Fibroblast of lung (primary cell): Measurements from ENCODE around the gene HMGB3. TPM values are rescaled to one million over a fixed set of nuclear protein-coding genes. Genes with fewer than 3 reads are reported as not detected.

Source experiments
- DNase-seq, 2 donors: peaks; one replicate each; pipeline versions ENCODE4 v3.0.0 to v3.0.0-alpha.2; 2010; ENCODE audit warnings: low read depth in 2 of 2
- H2AFZ ChIP-seq: 2 replicates; pipeline ENCODE4 v1.5.1; 2012; ENCODE audit warnings: low read length, control low read depth, inconsistent platforms
- H3K27ac ChIP-seq: 2 replicates; pipeline ENCODE4 v1.5.1; 2011; ENCODE audit warnings: low read length, control low read depth; ENCODE audit not compliant: insufficient read depth
- H3K27me3 ChIP-seq: 2 replicates; pipeline ENCODE4 v1.5.1; 2011; ENCODE audit warnings: mild to moderate bottlenecking, low read length; ENCODE audit not compliant: control insufficient read depth, insufficient read depth
- H3K36me3 ChIP-seq: 2 replicates; pipeline ENCODE4 v1.5.1; 2011; ENCODE audit warnings: low read length; ENCODE audit not compliant: control insufficient read depth, insufficient read depth
- H3K4me1 ChIP-seq: 2 replicates; pipeline ENCODE4 v1.5.1; 2011; ENCODE audit warnings: low read length; ENCODE audit not compliant: control insufficient read depth, insufficient read depth; ENCODE audit errors: extremely low read depth
- H3K4me2 ChIP-seq: 2 replicates; pipeline ENCODE4 v1.5.1; 2011; ENCODE audit warnings: low read length, control low read depth; ENCODE audit not compliant: insufficient read depth; ENCODE audit errors: extremely low read depth
- H3K4me3 ChIP-seq, 4 experiments: fragments of 200-600 bp in 1 of 4; sonication (generic) in 1 of 4; replicated peaks in 1 of 4; 2 replicates each; pipeline ENCODE4 v1.5.1; 2011 to 2016; ENCODE audit warnings: low read length in 4 of 4, low read depth in 3 of 4, mild to moderate bottlenecking in 3 of 4, control low read depth in 2 of 4, inconsistent platforms in 1 of 4, mixed read lengths in 1 of 4; ENCODE audit not compliant: insufficient read depth in 1 of 4; ENCODE audit errors: control extremely low read depth in 1 of 4
- H3K79me2 ChIP-seq: 2 replicates; pipeline ENCODE4 v1.5.1; 2012; ENCODE audit warnings: mild to moderate bottlenecking, low read length, inconsistent platforms; ENCODE audit not compliant: control insufficient read depth, insufficient read depth
- H3K9ac ChIP-seq: 2 replicates; pipeline ENCODE4 v1.5.1; 2011; ENCODE audit warnings: mild to moderate bottlenecking, low read length, control low read depth; ENCODE audit not compliant: insufficient read depth
- H3K9me3 ChIP-seq: 2 replicates; pipeline ENCODE4 v1.5.1; 2012; ENCODE audit warnings: low read depth, low read length; ENCODE audit not compliant: control insufficient read depth, insufficient read depth
- H4K20me1 ChIP-seq: 2 replicates; pipeline ENCODE4 v1.5.1; 2011; ENCODE audit warnings: low read length; ENCODE audit not compliant: control insufficient read depth, insufficient read depth; ENCODE audit errors: extremely low read depth
- CTCF ChIP-seq, 2 donors: IDR thresholded peaks in 1 of 2; conservative IDR thresholded peaks in 1 of 2; 1 replicate in 1 of 2; 2 replicates in 1 of 2; pipeline ENCODE4 v1.5.1; 2011 to 2012; ENCODE audit warnings: low read length in 2 of 2, control low read depth in 1 of 2, inconsistent platforms in 1 of 2, low read depth in 1 of 2, mild to moderate bottlenecking in 1 of 2
- EZH2 ChIP-seq: IDR thresholded peaks from 2 replicates; pipeline ENCODE4 v1.5.1; 2012; ENCODE audit warnings: low read length, control low read depth, mild to moderate bottlenecking; ENCODE audit errors: missing control alignments
- polyA plus RNA-seq, 2 donors: library from polyadenylated mRNA; depleted of rRNA in 1 of 2; stranded (reverse) in 1 of 2; unstranded in 1 of 2; fragments of >200 nt; gene quantifications; 2 replicates each; pipeline ENCODE4 v1.2.1, GENCODE V29; 2011 to 2012; ENCODE audit warnings: missing spikeins in 1 of 2
- total RNA-seq: library from RNA; depleted of rRNA; stranded (reverse); fragments of >200 nt; gene quantifications from 2 replicates; pipeline ENCODE4 v1.2.1, GENCODE V29; 2014

The HMGB3 gene
- total and polyA plus RNA-seq, 2 donors (not counting 1 experiment from before 2014, with no cell fraction given): 8.8 to 14.5 TPM

GRCh38 chrX:150989420-150989819, 6.3 kb downstream of the HMGB3 start:
- Histone ChIP-seq H3K4me2 (no peak overlapping the region), H3K27ac (no peak overlapping the region), H3K27me3 (no peaks in the 10 kb centered on the region), H3K4me1 (no peaks in the 10 kb centered on the region), H3K9me3 (no peaks in the 10 kb centered on the region), H4K20me1 (no peaks in the 10 kb centered on the region), H3K36me3 (no peaks in the 10 kb centered on the region), H3K4me3 (no peak overlapping the region), H3K79me2 (peaks cover 8% of the 10 kb centered on the region), H2AFZ (no peak overlapping the region), H3K9ac (no peak overlapping the region)
- no peak for DNase-seq
- no peak for TF ChIP-seq EZH2
- TF ChIP-seq CTCF (conservative IDR thresholded peaks at IDR 0.05 in 1 of 2, IDR thresholded peaks at IDR 0.05 in 1 of 2; ENCODE audit: low read depth in 1 of 2, low read length in 2 of 2): no peak

- no peak overlapping the region for H3K4me2 ChIP-seq
- no peak for TF ChIP-seq CTCF (conservative IDR thresholded peaks at IDR 0.05 in 1 of 2, IDR thresholded peaks at IDR 0.05 in 1 of 2; ENCODE audit: low read depth in 1 of 2, low read length in 2 of 2)
- H3K27me3 ChIP-seq: no peaks in the 10 kb centered on the region
- H3K4me3 ChIP-seq: no peak overlapping the region
- no peak overlapping the region for H3K27ac ChIP-seq
- no peaks in the 10 kb centered on the region for H3K9me3 ChIP-seq
- no peaks in the 10 kb centered on the region for H3K36me3 ChIP-seq
- no peak overlapping the region for H2AFZ ChIP-seq
- no peaks in the 10 kb centered on the region for H4K20me1 ChIP-seq
- DNase-seq: no peak
- H3K79me2 ChIP-seq: no peaks in the 10 kb centered on the region
- H3K4me1 ChIP-seq: no peaks in the 10 kb centered on the region
- H3K9ac ChIP-seq: no peak overlapping the region
Observed at GRCh38 chrX:150990910-150991309, 7.8 kb downstream of the HMGB3 start.

- Histone ChIP-seq H3K4me1 (no peaks in the 10 kb centered on the region), H3K79me2 (no peaks in the 10 kb centered on the region), H3K4me2 (no peak overlapping the region), H3K9me3 (no peaks in the 10 kb centered on the region), H3K4me3 (no peak overlapping the region), H2AFZ (no peak overlapping the region), H4K20me1 (no peaks in the 10 kb centered on the region), H3K36me3 (no peaks in the 10 kb centered on the region), H3K27me3 (no peaks in the 10 kb centered on the region), H3K9ac (no peak overlapping the region), H3K27ac (no peak overlapping the region)
- TF ChIP-seq EZH2 (no peak), CTCF (conservative IDR thresholded peaks at IDR 0.05 in 1 of 2, IDR thresholded peaks at IDR 0.05 in 1 of 2; ENCODE audit: low read depth in 1 of 2, low read length in 2 of 2) (no peak)
- DNase-seq: peak in 1 of 2 donors; percentile 55
Observed at GRCh38 chrX:151000861-151001331, 17.8 kb downstream of the HMGB3 start.
